HepG2 (cell line): ENCODE data around the gene FKBP14. TPM values are rescaled to one million over a fixed set of nuclear protein-coding genes. Genes with fewer than 3 reads are reported as not detected.

ENCODE experiments used
- ATAC-seq: fragments of 200-7000 bp; cut with Tn5 transposase; 3 replicates; pipeline ENCODE4 v1.9.1; 2020; ENCODE audit warnings: mild to moderate bottlenecking, moderate library complexity
- BruUV-seq: library from RNA; stranded (reverse); fragments of 400-500 nt; replicated peaks from 2 replicates; lab custom pipeline; 2021; lab: Mats Ljungman, UMichigan
- CTCF ChIA-PET: fragments of 300-600 bp; formaldehyde crosslinking; extraction: SDS; loops from one replicate; lab custom pipeline; 2021; ENCODE audit warnings: low total read pairs, inconsistent platforms, low intra/inter-chr PET ratio; lab: Yijun Ruan, JAX
- POLR2A ChIA-PET: fragments of 350-600 bp; sonication (Branson Sonifier 250); formaldehyde crosslinking; loops from one replicate; lab custom pipeline; 2020; ENCODE audit warnings: antibody characterized with exemption, inconsistent platforms; lab: Yijun Ruan, JAX
- DNase-seq: peaks from one replicate; pipeline ENCODE4 v3.0.0-alpha.2; 2015; ENCODE audit warnings: low spot score
- FAIRE-seq: peaks from 3 replicates; lab custom pipeline; 2011; peaks lifted over from hg19 to GRCh38; lab: Jason Lieb, UNC
- H2AFZ ChIP-seq: one replicate; pipeline ENCODE4 v1.6.1; 2011; ENCODE audit warnings: low read length, inconsistent platforms
- H3K27ac ChIP-seq: fragments of 300-600 bp; 3 replicates; pipeline ENCODE4 v1.8.0; 2011; ENCODE audit warnings: mixed run types, mild to moderate bottlenecking, mixed read lengths, low read length, inconsistent platforms; ENCODE audit not compliant: insufficient read depth; ENCODE audit errors: extremely low read length
- H3K27me3 ChIP-seq, 2 experiments: fragments of 200-600 bp in 1 of 2; 2 replicates in 1 of 2; 3 replicates in 1 of 2; pipeline versions ENCODE4 v1.6.0 to v1.8.0; 2011; ENCODE audit warnings: low read length in 2 of 2, mild to moderate bottlenecking in 2 of 2, moderate library complexity in 2 of 2, inconsistent platforms in 1 of 2; ENCODE audit not compliant: insufficient read depth in 2 of 2, control insufficient read depth in 1 of 2
- H3K36me3 ChIP-seq, 2 experiments: fragments of 200-600 bp in 1 of 2; replicated peaks in 1 of 2; 2 replicates in 1 of 2; 3 replicates in 1 of 2; pipeline versions ENCODE4 v1.5.1 to v1.8.0; 2011; ENCODE audit warnings: low read length in 2 of 2, inconsistent platforms in 1 of 2; ENCODE audit not compliant: insufficient read depth in 2 of 2, control insufficient read depth in 1 of 2
- H3K4me1 ChIP-seq: 2 replicates; pipeline ENCODE4 v1.5.1; 2012; ENCODE audit warnings: low read length, inconsistent platforms; ENCODE audit not compliant: insufficient read depth
- H3K4me2 ChIP-seq: 2 replicates; pipeline ENCODE4 v1.6.0; 2011; ENCODE audit warnings: low read depth, low read length, inconsistent platforms
- H3K4me3 ChIP-seq, 3 experiments: fragments of 200-600 bp in 1 of 3; sonication (generic), shearing (Covaris generic) in 1 of 3; replicated peaks in 1 of 3; 2 replicates each; pipeline ENCODE4 v1.5.1; 2011 to 2016; ENCODE audit warnings: low read length in 3 of 3, inconsistent platforms in 2 of 3, low read depth in 2 of 3, mild to moderate bottlenecking in 2 of 3, control low read depth in 1 of 3, mixed read lengths in 1 of 3; ENCODE audit not compliant: insufficient read depth in 1 of 3
- H3K79me2 ChIP-seq: one replicate; pipeline ENCODE4 v1.6.1; 2011; ENCODE audit warnings: low read length, inconsistent platforms; ENCODE audit not compliant: insufficient read depth
- H3K9ac ChIP-seq: 2 replicates; pipeline ENCODE4 v1.6.0; 2011; ENCODE audit warnings: mild to moderate bottlenecking, low read depth, low read length, inconsistent platforms; ENCODE audit not compliant: insufficient read depth
- H3K9me3 ChIP-seq: 2 replicates; pipeline ENCODE4 v1.5.1; 2012; ENCODE audit warnings: mild to moderate bottlenecking, low read length
- H4K20me1 ChIP-seq: 2 replicates; pipeline ENCODE4 v1.6.0; 2011; ENCODE audit warnings: inconsistent platforms, mild to moderate bottlenecking, low read length, moderate library complexity; ENCODE audit not compliant: insufficient read depth
- BHLHE40 ChIP-seq: IDR thresholded peaks from 2 replicates; pipeline ENCODE4 v1.6.1; 2011; ENCODE audit warnings: low read length, improper control_type of control experiment
- CAMTA2 ChIP-seq: sonication (generic); formaldehyde crosslinking; IDR thresholded peaks from 2 replicates; pipeline ENCODE4 v1.4.0; 2020; ENCODE audit warnings: mild to moderate bottlenecking, missing genetic modification reagents, borderline replicate concordance
- KLF16 ChIP-seq, 2 experiments: sonication (generic) in 1 of 2; formaldehyde crosslinking in 1 of 2; IDR thresholded peaks; 2 replicates each; pipeline versions ENCODE4 v1.6.1 to v1.8.0; 2016 to 2023; ENCODE audit warnings: missing genetic modification reagents in 2 of 2, missing compliant biosample characterization in 1 of 2
- MYNN ChIP-seq: sonication (generic); formaldehyde crosslinking; IDR thresholded peaks from 2 replicates; pipeline ENCODE4 v1.4.0; 2020; ENCODE audit warnings: mild to moderate bottlenecking, low read depth, missing genetic modification reagents
- NR2C2 ChIP-seq: sonication (generic); formaldehyde crosslinking; IDR thresholded peaks from 2 replicates; pipeline ENCODE4 v1.4.0; 2020; ENCODE audit warnings: missing genetic modification reagents, mild to moderate bottlenecking, moderate library complexity, borderline replicate concordance
- PRPF4 ChIP-seq: fragments of 200-400 bp; formaldehyde crosslinking; IDR thresholded peaks from 2 replicates; pipeline ENCODE4 v1.6.1; 2016; ENCODE audit warnings: low read length, low read depth; ENCODE audit not compliant: poor library complexity, severe bottlenecking
- SNAPC2 ChIP-seq: sonication (generic); formaldehyde crosslinking; IDR thresholded peaks from 2 replicates; pipeline ENCODE4 v1.8.1; 2022; ENCODE audit warnings: mild to moderate bottlenecking, missing genetic modification reagents
- SP5 ChIP-seq: IDR thresholded peaks from 2 replicates; pipeline ENCODE4 v1.6.1; 2016; ENCODE audit warnings: low read depth, borderline replicate concordance
- SPEN ChIP-seq: sonication (generic); formaldehyde crosslinking; IDR thresholded peaks from 2 replicates; pipeline ENCODE4 v1.5.1; 2020; ENCODE audit warnings: low read depth, mild to moderate bottlenecking, missing genetic modification reagents
- ZBTB33 ChIP-seq: sonication (generic); formaldehyde crosslinking; IDR thresholded peaks from 2 replicates; pipeline ENCODE4 v1.4.0; 2020; ENCODE audit warnings: missing genetic modification reagents
- ZFP82 ChIP-seq: sonication (generic); formaldehyde crosslinking; IDR thresholded peaks from 2 replicates; pipeline ENCODE4 v1.5.1; 2020; ENCODE audit warnings: mild to moderate bottlenecking, missing genetic modification reagents, borderline replicate concordance
- ZNF367 ChIP-seq: sonication (generic); formaldehyde crosslinking; IDR thresholded peaks from 2 replicates; pipeline ENCODE4 v1.4.0; 2020; ENCODE audit warnings: missing genetic modification reagents, borderline replicate concordance
- ZNF614 ChIP-seq: IDR thresholded peaks from 2 replicates; pipeline ENCODE4 v1.6.1; 2018; ENCODE audit warnings: missing biosample characterization, missing genetic modification reagents, inconsistent platforms, borderline replicate concordance
- ZNF644 ChIP-seq: IDR thresholded peaks from 2 replicates; pipeline ENCODE4 v1.6.1; 2016; ENCODE audit warnings: low read depth
- WGBS: methylation state at CpG from one replicate; pipeline ENCODE4 v1.1.6; 2017; ENCODE audit warnings: low lambda C conversion rate; 5-methylcytosine and 5-hydroxymethylcytosine counted together
- in situ Hi-C: cut with HindIII; loops from 2 replicates; pipeline ENCODE4 v1.10.0; 2017; ENCODE audit warnings: low pct_unique_long_range_greater_than_20kb; ENCODE audit not compliant: extremely low pct_ligation_motif_present
- intact Hi-C: fragments of 100-400 bp; cut with micrococcal nuclease; formaldehyde crosslinking; loops from one replicate; pipeline ENCODE4 v1.10.0; 2022; ENCODE audit not compliant: unreplicated experiment
- polyA plus RNA-seq, 8 experiments: library from polyadenylated mRNA; depleted of rRNA in 3 of 8; stranded (reverse) in 7 of 8; unstranded in 1 of 8; fragments of >200 nt; fragmentation: Illumina TruSeq in 4 of 8; extraction: Trizol in 4 of 8; gene quantifications; 2 replicates each; pipeline versions ENCODE4 v1.2.1 to v1.2.3, GENCODE V29; 2011 to 2016; ENCODE audit warnings: low read depth in 4 of 8, missing spikeins in 1 of 8, mixed read lengths in 1 of 8; ENCODE audit not compliant: insufficient read depth in 1 of 8
- total RNA-seq, 5 experiments: library from RNA; depleted of rRNA; stranded (reverse); fragments of >200 nt; fragmentation: Illumina TruSeq; extraction: Trizol; gene quantifications; 2 replicates each; pipeline ENCODE4 v1.2.3, GENCODE V29; 2016; ENCODE audit warnings: low read depth in 1 of 5
- TF ChIP-seq, protein P1 (sequence below): IDR thresholded peaks from 2 replicates; pipeline ENCODE4 v1.6.1; 2016; ENCODE audit warnings: missing compliant biosample characterization, missing genetic modification reagents, borderline replicate concordance
- TF ChIP-seq, protein P2 (sequence below): sonication (generic); formaldehyde crosslinking; IDR thresholded peaks from 2 replicates; pipeline ENCODE4 v1.9.0; 2021; ENCODE audit warnings: missing genetic modification reagents, mild to moderate bottlenecking, borderline replicate concordance

Gene FKBP14
- total and polyA plus RNA-seq, 2 of the 13 experiments (the other 11 are each of a cell fraction or from before 2014, with no cell fraction given) = 20.0 to 32.3 TPM

DNA sequence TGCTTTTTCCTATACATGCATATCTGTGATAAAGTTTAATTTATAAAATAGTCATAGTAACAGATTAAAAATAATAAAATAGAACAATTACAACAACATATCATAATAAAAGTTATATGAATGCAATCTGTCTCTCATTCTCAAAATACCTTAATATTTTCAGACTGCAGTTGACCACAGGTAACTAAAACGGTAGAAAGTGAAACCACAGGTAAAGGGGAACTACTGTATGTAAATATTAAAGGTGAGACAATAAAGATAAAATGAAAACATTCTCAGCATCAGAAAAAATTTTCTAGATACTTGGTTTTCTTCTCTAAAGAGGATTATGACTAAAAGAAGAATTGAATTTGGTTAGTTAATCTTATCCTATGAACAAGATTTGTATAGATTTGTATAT, 6.0 kb downstream of the FKBP14 start:
- H4K20me1 ChIP-seq = no peaks in the 10 kb centered on the region
- no TSS peak for BruUV-seq
- intact Hi-C loops = no loop called here
- TF ChIP-seq ZFP82 (CRISPR knock-in tag) (no peak), ZNF614 (no peak), ZNF367 (CRISPR knock-in tag) (no peak), CAMTA2 (CRISPR knock-in tag) (no peak), NR2C2 (CRISPR knock-in tag) (no peak), KLF16 (CRISPR knock-in tag; IDR thresholded peaks at IDR 0.05) (no peak), SPEN (CRISPR knock-in tag) (no peak), PRPF4 (no peak), SP5 (CRISPR knock-in tag) (no peak), MYNN (CRISPR knock-in tag) (no peak), ZBTB33 (CRISPR knock-in tag) (no peak), ZNF644 (CRISPR knock-in tag) (no peak), BHLHE40 (no peak), SNAPC2 (CRISPR knock-in tag) (no peak)
- TF ChIP-seq, protein P1, sequence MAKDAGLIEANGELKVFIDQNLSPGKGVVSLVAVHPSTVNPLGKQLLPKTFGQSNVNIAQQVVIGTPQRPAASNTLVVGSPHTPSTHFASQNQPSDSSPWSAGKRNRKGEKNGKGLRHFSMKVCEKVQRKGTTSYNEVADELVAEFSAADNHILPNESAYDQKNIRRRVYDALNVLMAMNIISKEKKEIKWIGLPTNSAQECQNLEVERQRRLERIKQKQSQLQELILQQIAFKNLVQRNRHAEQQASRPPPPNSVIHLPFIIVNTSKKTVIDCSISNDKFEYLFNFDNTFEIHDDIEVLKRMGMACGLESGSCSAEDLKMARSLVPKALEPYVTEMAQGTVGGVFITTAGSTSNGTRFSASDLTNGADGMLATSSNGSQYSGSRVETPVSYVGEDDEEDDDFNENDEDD (CRISPR knock-in tag) = no peak
- TF ChIP-seq, protein P2, sequence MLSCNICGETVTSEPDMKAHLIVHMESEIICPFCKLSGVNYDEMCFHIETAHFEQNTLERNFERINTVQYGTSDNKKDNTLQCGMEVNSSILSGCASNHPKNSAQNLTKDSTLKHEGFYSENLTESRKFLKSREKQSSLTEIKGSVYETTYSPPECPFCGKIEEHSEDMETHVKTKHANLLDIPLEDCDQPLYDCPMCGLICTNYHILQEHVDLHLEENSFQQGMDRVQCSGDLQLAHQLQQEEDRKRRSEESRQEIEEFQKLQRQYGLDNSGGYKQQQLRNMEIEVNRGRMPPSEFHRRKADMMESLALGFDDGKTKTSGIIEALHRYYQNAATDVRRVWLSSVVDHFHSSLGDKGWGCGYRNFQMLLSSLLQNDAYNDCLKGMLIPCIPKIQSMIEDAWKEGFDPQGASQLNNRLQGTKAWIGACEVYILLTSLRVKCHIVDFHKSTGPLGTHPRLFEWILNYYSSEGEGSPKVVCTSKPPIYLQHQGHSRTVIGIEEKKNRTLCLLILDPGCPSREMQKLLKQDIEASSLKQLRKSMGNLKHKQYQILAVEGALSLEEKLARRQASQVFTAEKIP = no peak
- TF ChIP-seq, all 625 proteins: peak for 0
- H3K27me3 ChIP-seq = no peaks in the 10 kb centered on the region
- no peak overlapping the region for H3K27ac ChIP-seq
- DNase-seq = no peak
- WGBS = 69% methylated on average over 1 of the region's 1 CpG
- no peak overlapping the region for H3K4me3 ChIP-seq
- peaks cover 35% of the 10 kb centered on the region for H3K79me2 ChIP-seq
- in situ Hi-C loops = no loop called here
- FAIRE-seq = no peak
- no peak overlapping the region for H3K4me2 ChIP-seq
- no peak overlapping the region for H3K9ac ChIP-seq
- ChIA-PET POLR2A (no interaction called here), CTCF (no interaction called here)
- no peaks in the 10 kb centered on the region for H3K9me3 ChIP-seq
- no peak for ATAC-seq
- no peak overlapping the region for H2AFZ ChIP-seq
- peaks cover 0 to 24% of the 10 kb centered on the region in 2 experiments; a peak in 3 of 5 replicates for H3K36me3 ChIP-seq
- peaks cover 33% of the 10 kb centered on the region for H3K4me1 ChIP-seq
